Pulmonary artery endothelial cell (primary cell): ENCODE measurements around the gene BPGM. TPM values are rescaled to one million over a fixed set of nuclear protein-coding genes. Genes with fewer than 3 reads are reported as not detected.

Experiments used
- DNase-seq: peaks from one replicate; pipeline ENCODE4 v3.0.0-alpha.2; 2011; ENCODE audit warnings: low read depth, low spot score
- total RNA-seq: library from RNA; depleted of rRNA; stranded (reverse); fragments of >200 nt; gene quantifications from 2 replicates; pipeline ENCODE4 v1.2.3, GENCODE V29; 2014

Gene BPGM
- total RNA-seq, 1 donor from 2014 or later = 33.1 TPM

DNA sequence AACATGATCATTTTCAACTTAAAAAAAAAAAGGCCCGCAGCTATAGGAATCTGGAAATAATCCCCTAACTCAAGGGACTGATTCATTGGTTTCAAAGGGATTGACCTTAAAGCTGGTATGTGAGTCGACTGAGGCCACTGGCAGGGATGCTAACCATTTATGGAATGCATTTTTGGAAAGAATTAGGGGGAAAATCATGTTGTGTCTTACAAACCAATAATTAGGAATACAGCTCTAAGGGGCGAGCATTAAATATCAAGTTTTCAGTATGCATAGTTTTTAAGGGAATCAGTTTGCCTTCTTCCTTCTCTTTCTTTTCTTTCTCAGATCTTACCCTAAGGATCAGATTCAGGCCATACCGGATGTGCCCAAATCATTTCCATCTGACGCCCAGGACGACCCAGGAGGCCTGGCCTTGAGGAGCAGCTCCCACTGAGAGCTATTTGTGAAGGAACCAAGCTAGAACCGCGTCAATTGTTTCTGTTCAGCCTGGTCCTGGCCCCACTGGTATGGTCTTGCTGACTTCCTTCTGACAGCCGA lies 48.7 kb downstream of the BPGM start:
- DNase-seq = no peak

DNA sequence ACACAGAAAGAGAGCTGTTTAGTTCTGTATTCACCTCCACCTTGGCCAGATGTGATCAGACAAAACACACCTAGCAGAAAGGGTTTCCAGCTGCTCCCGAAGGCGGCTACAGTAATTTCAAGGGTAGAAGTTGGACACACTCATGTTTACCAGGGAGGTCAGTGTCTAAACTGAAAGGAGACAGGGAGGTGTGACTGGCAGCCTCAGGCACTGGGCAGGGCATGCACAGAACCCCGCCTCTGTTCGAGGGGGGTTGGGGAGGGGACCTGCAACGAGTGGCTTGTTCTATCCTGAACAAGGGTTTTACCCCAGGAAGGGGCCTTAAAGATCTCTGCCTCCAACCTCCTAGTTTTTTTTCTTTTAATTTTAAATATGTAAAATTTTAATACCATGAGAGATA lies 49.6 kb downstream of the BPGM start:
- DNase-seq = no peak

GRCh38 chr7:134697205-134697886 lies 50.7 kb downstream of the BPGM start:
- DNase-seq = no peak

DNA sequence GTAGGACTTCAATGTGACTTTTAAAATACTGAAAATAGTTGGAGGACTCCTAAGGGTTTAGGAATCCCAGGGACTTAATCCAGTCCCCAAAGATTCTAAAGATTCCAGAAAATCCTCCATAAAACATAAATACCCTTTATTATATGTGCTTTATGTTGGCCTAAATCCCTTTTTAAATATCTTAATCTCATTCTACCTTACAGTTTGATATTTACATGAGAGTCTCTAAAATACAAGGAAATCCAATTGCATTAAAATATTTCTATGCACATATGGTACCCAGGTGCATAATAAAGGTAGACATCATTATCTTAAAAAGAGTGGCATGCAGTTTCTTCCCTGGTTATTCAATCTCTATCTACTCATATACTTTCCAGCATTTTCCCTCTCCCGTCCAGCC lies 51.8 kb downstream of the BPGM start:
- DNase-seq = no peak

- no peak for DNase-seq
These were observed 52.6 kb downstream of the BPGM start for GRCh38 chr7:134699021-134699818.

DNA sequence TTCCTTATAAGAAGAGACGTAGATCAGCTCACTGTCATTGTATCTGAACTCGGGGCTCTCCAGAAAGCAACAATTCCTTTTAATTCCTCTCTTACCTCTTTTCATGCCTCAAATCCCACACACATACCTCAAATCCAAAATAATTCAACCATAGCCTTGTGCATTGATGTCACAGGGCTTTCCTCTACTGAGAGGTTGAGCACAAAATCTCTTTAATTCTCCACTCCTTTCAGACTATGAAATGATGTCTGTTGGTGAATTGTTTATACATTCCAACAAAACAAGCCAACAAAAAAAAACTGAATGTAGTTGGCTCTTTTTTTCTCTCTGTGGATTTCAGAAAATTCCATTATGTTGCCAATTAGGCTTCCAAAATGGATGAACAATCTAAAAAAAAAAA lies 53.2 kb downstream of the BPGM start:
- DNase-seq = no peak

GRCh38 chr7:134701272-134701671 lies 54.6 kb downstream of the BPGM start:
- DNase-seq = no peak

DNA sequence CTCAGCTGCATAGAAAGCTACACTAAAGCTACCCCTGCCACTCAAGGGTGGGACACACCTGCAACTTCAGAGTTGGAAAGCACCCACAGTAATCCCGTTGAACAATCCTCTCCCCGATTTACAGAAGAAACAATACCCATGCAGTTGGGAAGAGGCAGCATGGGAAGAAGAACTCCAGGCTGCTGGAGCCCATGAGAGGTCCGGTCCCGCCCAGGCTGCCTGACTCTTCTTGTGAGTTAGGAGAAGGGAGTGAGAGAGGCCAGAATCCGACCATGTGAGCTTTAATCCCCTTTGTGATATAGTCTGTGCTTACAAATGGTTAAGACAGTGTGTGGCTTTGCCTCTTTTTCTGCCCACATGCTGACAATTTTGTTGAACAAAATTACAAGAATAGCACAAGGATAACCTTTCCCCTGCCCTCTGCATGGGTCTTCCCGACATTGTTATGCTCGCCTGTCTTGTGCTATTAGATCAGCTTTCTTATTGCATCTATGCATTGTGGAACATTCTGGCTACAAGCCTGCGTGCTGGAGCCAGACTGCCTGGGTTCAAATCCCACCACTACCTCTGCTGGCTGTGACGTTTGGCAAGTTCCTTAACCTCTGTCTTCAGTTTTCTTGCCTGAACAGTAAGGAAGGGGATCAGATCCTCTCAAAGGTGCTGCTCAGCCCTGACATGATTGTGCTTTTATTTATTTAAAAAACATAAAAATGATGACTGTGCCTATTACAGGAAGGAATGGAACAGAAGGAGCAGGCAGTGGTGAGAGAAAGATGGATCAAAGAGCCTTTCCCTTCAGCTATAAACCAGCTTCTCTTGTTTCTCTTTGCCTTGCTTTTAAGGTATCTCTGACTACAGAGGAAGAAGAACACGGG lies 56.0 kb downstream of the BPGM start:
- no peak for DNase-seq

DNA sequence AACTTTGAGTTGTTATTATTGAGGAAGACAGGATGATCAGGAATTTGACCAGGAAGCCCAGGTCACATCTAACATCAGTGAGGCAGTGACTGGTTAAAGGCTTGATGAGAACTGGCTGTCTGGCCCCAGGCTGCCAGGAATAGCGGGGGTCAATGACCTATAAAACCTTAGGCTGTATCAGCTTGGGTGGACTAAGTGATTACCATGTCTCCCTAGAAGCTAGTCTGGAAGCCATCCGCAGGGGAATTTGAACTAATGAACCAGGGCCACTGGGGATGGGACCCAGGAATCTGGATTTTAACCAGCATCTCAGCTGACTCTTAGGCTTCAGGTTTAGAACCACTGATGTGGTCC lies 56.6 kb downstream of the BPGM start:
- no peak for DNase-seq

GRCh38 chr7:134703782-134704181 lies 57.1 kb downstream of the BPGM start:
- DNase-seq = no peak

- DNase-seq = no peak
These were observed 58.2 kb downstream of the BPGM start for GRCh38 chr7:134704827-134705226.

GRCh38 chr7:134705716-134706115 lies 59.1 kb downstream of the BPGM start:
- no peak for DNase-seq

GRCh38 chr7:134706468-134706867 lies 59.8 kb downstream of the BPGM start:
- DNase-seq = no peak

DNA sequence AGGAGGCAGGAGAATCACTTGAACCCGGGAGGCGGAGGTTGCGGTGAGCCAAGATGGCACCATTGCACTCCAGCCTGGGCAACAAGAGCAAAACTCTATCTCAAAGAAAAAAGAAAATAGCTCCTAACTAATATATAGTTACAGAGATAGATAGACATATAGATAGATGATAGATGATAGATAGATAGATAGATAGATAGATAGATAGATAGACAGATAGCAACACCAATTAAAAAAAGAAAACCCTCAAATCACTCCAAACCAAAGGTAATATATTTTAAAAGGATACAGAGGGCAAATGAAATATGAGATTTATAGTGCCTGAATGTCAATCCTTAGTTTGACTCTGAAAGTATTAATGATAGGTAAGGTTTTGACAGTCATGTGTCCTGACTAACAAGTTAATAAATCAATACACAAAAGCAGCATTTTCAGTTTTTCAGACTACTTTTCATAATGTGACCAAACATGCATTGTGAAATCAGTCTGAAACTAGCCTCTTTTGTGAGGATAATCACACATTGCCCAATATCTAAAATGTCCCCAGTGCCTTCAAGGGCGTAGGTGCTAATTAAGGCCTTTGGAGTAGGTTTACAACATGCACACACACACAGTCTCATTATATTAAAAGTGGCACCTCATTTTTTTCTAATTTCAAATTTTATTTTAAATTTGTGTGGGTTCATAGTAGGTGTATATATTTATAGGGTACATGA lies 61.2 kb downstream of the BPGM start:
- no peak for DNase-seq

GRCh38 chr7:134708692-134709091 lies 62.0 kb downstream of the BPGM start:
- DNase-seq = no peak

GRCh38 chr7:134709197-134709596 lies 62.5 kb downstream of the BPGM start:
- no peak for DNase-seq

DNA sequence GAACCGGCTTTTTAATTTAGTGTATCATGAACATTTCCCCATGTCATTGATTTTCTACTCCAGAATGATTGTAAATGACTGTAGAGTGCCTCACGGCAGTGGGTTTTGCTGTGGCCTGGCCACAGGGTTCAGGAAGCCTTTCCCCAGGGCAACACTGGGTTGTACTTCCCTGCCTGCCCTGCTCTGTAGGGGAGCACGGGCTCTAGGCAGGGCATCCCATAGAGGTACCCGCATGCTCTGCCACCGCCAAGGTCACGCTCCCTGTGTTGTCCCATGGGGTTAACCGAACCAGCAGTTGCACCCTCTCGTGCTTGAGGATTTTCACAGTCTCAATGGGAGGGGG lies 63.8 kb downstream of the BPGM start:
- no peak for DNase-seq

- DNase-seq = no peak
These were observed 64.4 kb downstream of the BPGM start for GRCh38 chr7:134710854-134711624.

DNA sequence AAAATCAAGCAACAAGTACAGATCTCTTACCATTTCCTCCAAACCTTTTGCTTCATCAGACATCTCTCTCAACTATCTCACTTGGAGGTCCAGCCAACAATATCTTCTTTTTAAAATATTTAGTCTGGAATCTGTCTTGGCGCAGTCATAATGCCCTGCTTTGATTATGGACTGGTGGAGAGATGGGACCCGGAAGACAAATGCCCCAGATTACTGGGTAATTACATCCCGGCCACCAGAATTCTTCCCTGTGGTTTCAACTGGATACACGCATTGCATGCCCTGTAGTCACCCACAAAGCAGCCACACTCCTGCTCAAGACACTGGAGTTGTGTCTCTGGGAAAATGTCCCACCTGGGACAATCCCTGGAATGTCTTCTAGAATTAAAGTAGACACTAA lies 65.5 kb downstream of the BPGM start:
- no peak for DNase-seq

- no peak for DNase-seq
These were observed 68.0 kb downstream of the BPGM start for GRCh38 chr7:134714470-134715205.
